Measurements from ENCODE around the gene MAN2B1. TPM values are rescaled to one million over a fixed set of nuclear protein-coding genes. Genes with fewer than 3 reads are reported as not detected.

Gene MAN2B1
- total and polyA plus RNA-seq, 2 of the 13 experiments (the other 11 are each of a cell fraction or from before 2014, with no cell fraction given): 23.6 to 23.8 TPM

GRCh38 chr19:12669270-12670158 lies 3.0 kb upstream of the MAN2B1 start (continued):
- TF ChIP-seq, protein P1, sequence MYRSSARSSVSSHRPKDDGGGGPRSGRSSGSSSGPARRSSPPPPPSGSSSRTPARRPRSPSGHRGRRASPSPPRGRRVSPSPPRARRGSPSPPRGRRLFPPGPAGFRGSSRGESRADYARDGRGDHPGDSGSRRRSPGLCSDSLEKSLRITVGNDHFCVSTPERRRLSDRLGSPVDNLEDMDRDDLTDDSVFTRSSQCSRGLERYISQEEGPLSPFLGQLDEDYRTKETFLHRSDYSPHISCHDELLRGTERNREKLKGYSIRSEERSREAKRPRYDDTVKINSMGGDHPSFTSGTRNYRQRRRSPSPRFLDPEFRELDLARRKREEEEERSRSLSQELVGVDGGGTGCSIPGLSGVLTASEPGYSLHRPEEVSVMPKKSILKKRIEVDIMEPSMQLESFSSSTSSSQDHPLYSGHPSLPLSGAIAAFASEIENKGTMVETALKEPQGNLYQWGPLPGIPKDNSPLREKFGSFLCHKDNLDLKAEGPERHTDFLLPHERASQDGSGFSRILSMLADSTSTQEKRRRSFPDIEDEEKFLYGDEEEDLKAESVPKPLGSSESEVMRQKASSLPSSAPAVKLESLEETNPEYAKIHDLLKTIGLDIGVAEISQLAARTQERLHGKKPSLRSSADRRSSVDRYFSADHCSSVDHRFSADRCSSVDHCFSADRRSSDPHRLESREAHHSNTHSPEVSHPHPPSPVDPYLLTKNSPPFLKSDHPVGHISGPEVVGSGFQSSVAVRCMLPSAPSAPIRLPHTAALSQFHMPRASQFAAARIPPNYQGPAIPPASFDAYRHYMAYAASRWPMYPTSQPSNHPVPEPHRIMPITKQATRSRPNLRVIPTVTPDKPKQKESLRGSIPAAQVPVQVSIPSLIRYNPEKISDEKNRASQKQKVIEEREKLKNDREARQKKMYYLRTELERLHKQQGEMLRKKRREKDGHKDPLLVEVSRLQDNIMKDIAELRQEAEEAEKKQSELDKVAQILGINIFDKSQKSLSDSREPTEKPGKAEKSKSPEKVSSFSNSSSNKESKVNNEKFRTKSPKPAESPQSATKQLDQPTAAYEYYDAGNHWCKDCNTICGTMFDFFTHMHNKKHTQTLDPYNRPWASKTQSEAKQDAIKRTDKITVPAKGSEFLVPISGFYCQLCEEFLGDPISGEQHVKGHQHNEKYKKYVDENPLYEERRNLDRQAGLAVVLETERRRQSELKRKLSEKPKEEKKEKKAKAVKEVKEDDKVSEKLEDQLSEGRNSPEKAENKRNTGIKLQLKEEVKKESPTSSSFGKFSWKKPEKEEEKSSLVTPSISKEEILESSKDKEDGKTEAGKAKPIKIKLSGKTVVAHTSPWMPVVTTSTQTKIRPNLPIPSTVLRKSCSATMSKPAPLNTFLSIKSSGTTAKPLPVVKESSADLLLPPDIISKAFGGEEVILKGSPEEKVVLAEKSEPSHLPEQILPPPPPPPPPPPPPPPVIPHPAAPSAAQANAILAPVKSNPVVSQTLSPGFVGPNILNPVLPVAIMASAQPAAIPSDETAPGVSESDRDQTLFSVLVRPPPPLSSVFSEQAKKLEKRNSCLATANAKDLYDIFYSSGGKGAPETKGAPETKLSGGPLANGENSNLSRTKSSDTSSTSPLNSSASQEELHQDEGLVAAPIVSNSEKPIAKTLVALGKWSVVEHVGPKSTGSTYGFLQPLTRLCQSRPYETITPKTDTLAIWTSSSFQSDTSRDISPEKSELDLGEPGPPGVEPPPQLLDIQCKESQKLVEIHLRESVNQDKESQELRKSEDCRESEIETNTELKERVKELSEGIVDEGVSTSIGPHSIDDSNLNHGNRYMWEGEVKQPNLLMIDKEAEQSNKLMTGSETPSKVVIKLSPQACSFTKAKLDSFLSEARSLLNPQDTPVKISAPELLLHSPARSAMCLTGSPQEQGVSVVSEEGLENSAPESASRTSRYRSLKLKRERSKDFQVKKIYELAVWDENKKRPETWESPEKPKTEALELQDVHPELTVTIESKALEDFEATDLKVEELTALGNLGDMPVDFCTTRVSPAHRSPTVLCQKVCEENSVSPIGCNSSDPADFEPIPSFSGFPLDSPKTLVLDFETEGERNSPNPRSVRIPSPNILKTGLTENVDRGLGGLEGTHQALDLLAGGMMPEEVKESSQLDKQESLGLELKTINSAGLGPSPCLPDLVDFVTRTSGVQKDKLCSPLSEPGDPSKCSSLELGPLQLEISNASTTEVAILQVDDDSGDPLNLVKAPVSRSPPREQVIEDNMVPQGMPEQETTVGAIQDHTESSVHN (CRISPR knock-in tag; IDR thresholded peaks at IDR 0.05): no peak
- TF ChIP-seq REXO4 (CRISPR knock-in tag; IDR thresholded peaks at IDR 0.05; ENCODE audit: borderline replicate concordance): peak; percentile 57; the same call in 1 of the 2 replicates
- no peak for TF ChIP-seq ZNF263 (CRISPR knock-in tag; IDR thresholded peaks at IDR 0.05)
- no peak for TF ChIP-seq ZNF577 (CRISPR knock-in tag; IDR thresholded peaks at IDR 0.05; ENCODE audit: borderline replicate concordance, low read depth)
- no peak for TF ChIP-seq PRDM10 (CRISPR knock-in tag; IDR thresholded peaks at IDR 0.05; ENCODE audit: low read depth)
- TF ChIP-seq, protein P2, sequence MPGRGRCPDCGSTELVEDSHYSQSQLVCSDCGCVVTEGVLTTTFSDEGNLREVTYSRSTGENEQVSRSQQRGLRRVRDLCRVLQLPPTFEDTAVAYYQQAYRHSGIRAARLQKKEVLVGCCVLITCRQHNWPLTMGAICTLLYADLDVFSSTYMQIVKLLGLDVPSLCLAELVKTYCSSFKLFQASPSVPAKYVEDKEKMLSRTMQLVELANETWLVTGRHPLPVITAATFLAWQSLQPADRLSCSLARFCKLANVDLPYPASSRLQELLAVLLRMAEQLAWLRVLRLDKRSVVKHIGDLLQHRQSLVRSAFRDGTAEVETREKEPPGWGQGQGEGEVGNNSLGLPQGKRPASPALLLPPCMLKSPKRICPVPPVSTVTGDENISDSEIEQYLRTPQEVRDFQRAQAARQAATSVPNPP (CRISPR knock-in tag; IDR thresholded peaks at IDR 0.05): no peak; the same call in 1 of the 2 replicates
- TF ChIP-seq ZNF280D (CRISPR knock-in tag; IDR thresholded peaks at IDR 0.05): no peak
- TF ChIP-seq FOXP1 (IDR thresholded peaks at IDR 0.05): peak; percentile 80
- TF ChIP-seq FOXP1 (CRISPR knock-in tag; IDR thresholded peaks at IDR 0.05): peak; percentile 65; the same call in 1 of the 2 replicates
- TF ChIP-seq ZFAT (CRISPR knock-in tag; conservative IDR thresholded peaks at IDR 0.05): no peak

Measured in HepG2 (cell line).